NCI-H748 (cell line): ENCODE results near the gene FABP7.

Source experiments
- DNase-seq: peaks from one replicate; lab custom pipeline; 2025; ENCODE audit not compliant: unreplicated experiment; lab: John Stamatoyannopoulos, UW

The FABP7 gene

DNA sequence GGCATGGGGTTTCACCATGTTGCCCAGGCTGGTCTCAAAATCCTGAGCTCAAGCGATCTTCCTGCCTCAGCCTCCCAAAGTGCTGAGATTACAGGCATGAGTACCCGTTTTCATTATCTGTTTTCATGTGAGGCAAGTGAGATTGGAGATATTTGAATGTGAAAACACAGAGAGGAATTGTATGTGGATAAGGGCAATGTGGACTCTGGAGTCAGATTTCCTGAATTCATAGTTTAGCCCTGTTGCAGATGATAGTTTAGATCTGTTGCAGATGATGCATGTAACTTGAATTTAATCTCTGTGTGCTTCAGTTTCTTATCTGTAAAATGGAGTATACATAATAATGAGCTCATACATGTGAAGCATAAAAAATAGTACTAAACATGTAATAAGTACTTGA lies 13.2 kb downstream of the FABP7 start:
- no peak for DNase-seq

DNA sequence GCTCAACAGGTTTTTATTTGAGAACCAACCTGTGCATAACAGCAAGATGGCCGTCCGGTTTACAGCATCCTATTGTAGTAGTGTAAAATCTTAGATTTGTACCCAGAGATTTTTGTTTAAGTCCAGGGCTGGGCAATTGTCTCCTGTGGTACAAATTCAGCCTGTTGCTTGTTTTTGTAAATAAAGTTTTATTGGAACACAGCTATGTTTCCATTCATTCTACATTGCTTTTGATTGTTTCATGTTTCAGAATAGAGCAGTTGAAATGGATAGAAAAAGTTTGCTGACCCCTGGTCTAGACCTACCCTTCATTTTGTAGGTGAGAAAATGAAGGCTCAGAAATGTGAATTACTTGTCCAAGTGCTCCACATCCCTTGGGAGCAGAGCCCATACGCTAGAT lies 18.0 kb downstream of the FABP7 start:
- DNase-seq: no peak

DNA sequence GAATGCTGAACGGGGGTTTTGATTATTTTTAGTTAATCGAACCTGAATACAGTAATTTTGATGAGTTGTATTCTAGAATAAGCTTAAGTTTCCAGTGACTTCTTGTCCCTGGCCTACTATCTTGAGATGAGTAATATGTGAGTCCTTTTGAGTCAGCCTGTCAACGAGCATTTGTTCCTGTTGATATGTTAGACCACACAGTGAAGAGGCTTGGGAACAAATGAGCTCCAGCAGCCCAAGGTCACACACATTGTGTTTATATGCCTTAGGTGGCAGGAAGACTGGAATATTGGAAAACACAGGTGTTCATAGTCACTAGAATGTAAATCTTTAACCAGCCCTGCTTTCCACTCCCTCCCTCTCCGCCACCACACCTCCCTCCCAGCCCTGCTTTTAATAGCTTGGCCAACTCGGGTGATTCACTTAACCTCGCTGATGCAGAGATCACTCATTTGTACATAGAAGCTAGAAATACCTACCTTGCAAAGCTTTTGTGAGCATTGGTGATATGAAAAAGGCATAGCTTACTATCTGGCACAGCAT lies 18.7 kb downstream of the FABP7 start:
- peak; percentile 42 for DNase-seq

DNA sequence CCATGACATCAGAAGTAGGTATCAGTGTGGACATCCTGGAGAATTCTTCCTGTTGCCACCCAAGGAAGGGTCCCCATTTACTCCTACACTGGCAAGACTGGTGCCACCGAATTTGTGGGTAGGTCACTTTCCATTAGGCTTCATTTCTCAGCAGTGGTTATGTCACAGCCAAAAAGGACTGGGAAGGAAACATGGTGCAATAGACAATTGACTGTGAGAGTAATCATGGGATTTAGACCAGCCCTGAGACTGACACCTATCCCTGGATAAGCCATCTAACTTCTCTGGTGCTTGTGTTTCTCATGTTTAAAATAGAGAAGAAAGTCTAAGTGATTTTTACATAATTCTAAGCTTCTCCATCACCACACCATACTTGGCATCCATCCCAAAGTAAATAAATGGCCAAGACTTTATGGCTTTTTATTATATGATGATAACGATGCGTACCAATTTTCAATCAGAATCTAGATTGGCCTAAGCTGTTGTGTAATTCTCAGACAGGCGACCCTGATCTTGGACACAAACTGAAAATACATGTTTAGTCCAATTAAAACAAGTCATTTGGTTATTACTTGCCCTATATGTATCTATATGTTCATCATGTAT lies 19.7 kb downstream of the FABP7 start:
- no peak for DNase-seq

DNA sequence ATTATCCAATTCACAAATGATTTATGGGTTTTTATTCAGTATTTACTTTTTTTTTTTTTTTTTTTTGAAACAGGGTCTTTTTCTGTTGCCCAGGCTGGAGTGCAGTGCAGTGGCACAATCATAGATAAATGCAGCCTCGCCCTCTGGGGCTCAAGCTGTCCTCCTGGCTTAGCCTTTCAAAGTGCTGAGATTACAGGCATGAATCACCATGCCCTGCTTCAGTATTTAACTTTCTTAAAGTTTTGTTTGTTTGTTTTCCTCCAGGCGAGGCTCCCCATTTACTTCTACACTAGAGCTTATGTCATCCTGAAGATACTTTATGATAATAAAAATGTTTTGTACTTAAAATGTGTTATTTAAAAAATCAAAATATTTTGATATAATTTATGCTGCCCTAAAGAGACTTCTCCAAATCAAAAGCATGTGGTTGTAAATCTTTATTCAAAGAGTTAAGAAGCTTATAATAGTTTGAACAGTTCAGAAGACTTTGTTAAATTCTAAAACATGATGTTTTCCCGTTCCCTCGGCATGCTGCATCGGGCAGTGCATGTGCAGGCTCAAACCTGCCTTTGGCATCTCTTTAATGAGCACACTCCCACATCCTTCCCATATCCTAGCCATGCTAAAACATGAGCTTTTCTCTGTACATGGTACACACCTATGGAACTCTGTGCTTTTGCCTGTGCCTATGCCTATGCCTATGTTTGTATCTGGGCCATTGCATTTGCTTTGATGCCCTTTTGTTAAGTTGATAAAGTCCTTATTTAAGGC lies 20.6 kb downstream of the FABP7 start:
- DNase-seq: no peak

DNA sequence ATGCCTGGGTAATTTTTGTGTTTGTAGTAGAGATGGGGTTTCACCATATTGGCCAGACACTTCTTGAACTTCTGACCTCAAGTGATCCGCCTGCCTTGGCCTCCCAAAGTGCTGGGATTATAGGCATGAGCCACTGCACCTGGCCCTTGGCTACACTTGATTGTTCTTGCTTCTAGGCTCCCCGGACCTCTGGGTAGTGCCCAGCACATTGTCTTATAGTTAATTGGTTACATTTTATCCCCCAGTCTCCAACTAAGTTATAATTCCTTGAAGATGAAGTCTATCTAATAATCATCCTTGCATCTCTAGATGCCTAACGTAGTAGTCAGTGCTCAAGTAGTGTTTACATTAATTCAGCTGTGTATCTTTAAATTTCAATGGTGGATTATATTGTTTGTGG lies 21.4 kb downstream of the FABP7 start:
- no peak for DNase-seq

DNA sequence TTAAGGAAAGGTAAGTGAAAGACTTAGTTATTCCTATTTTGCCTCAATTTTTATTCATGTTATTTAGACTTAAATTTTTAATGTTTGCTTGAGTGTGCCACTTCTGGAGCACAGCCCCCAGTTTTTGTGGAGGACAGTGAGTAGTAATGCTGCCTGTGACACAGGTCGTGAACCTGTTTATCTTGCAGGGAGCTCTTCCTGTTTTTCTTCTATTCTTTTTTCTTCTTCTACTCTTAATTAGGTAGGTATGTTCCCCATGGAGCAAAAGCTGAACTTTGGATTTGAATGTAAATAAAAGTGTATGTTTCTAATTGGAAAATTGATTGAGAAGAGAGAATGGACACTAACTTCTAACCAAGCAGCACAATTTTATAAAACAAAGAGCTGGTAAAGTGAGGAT lies 21.9 kb downstream of the FABP7 start:
- DNase-seq: no peak

DNA sequence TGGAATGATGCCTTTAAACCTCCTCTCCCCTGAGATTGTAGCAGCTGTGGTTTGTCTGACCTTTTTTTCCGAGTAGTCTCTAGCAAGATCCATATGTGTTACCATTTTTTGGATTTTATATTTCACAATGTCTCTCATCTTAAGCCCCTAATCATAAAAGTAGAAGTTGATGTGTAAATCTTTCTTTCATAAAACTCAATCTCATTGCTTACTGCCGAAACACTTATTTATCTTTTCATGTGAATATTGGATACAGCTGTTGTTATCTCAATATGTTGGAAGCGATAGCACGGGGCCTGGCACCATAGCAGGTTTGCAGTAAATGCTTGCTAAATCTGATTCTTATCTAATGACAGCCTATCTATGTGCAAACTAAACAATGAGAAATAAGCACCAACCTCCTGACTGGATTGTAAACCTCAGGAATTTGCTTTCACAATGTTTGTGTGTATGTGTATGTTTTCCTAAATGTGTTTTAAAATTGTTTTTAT lies 23.7 kb downstream of the FABP7 start:
- DNase-seq: no peak

DNA sequence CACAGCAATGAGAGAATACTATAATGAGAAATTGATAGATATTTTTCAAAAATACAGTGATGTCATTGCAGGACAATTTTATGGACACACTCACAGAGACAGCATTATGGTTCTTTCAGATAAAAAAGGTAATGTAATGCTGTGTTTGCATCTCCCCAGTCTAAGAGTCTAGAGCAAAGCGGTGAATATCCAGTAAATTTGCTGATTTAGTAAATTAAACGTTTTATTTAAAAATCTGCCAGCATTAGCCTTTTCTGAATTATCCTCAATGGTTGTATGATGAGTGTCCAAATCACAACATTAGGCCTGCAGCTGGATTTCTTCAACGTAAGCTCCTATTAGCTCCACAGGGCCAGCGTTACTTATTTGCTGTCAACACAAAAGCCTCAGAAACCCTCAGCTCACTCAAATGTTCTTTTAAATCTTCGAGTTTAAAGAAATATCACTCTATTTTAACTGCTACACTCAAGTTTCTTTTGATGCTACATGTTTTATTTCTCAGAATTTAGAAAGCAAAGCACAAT lies 25.5 kb downstream of the FABP7 start:
- DNase-seq: no peak

DNA sequence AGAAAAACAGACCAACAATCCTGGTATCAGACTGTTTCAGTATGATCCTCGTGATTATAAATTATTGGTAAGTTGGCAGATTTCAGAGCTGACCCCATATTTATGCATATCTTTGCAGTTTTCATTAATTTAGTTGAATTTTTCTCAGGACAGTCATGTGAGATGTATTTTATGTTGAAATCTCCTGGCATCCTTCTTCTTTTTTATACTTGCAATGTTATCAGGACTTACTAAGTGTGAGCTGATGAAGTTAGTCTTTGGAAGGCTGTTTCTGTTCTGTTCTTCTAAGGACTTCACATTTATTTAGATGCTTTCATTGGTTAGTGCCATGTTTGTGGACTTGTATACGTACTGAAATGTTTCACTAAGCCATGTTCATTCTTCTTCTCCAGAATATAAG lies 26.8 kb downstream of the FABP7 start:
- no peak for DNase-seq

DNA sequence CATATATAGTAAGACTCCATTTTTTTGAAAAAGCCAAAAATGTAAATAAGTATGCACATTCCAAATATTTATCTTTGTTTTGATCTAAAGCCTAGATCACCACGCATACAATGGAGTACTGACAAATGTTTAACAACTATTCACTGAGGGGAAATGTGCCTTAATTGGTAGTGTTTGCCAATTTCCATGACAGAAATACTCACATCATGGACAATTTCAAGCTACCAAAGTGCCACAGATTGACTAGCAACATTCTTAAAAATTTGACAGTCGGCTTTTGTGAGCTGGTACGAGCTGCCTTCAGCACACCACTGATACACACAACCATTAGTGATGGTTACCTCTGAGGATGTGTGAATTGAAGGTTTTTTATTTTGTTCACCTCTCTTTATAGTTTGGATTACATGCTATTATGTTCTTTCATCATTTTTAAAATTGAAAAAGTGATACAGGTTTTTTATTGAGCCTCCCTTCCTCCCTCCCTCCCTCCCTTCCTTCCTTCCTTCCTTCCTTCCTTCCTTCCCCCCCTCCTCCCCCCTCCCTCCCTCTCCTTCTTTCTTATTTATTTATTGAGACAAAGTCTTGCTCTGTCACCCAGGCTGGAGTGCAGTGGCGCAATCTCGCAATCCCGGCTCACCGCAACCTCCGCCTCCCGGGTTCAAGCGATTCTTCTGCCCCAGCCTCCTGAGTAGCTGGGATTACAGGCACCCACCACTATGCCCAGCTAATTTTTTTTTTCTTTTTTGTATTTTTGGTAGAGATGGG lies 28.8 kb downstream of the FABP7 start:
- no peak for DNase-seq

DNA sequence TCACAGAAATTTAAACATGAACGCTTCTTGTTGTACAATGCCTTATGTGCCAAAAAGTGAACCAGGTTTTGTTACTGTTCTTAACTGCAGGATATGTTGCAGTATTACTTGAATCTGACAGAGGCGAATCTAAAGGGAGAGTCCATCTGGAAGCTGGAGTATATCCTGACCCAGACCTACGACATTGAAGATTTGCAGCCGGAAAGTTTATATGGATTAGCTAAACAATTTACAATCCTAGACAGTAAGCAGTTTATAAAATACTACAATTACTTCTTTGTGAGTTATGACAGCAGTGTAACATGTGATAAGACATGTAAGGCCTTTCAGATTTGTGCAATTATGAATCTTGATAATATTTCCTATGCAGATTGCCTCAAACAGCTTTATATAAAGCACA lies 29.5 kb downstream of the FABP7 start:
- no peak for DNase-seq

DNA sequence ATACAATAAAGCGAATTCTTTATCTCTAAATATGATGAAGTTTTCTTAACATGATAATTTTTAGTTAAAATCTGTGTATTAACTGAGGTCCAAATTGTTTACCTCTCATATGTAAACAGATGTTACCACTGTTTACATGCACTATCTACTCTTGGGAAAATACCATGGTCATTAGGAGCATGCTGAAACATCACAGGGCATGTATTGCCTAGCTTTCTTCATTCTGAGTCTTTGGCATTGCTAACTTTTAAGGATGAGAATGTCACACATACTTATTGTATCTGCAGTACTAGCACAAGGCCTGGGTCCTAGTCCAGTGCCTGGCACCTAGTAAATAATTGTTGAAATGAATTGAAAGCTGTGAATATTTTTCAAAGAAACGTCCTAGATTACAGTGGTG lies 30.2 kb downstream of the FABP7 start:
- no peak for DNase-seq

DNA sequence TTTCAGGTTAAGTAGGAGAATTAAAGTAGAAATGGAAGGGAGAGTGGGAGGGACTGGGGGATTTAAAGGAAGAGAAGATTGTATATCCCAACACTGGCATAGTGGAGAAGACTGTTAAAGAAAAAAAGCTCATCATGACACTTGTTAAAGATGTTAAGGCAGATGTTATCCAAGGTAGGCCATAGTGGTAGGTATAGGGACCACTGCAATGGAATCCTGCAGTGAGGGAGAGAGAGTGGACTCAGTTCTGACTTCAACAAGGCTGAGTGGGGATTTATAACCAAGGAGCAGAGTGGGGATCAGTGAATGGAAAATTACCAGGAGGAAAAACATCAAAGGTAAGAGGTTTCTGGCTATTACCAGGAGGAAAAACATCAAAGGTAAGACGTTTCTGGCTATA lies 30.7 kb downstream of the FABP7 start:
- no peak for DNase-seq

DNA sequence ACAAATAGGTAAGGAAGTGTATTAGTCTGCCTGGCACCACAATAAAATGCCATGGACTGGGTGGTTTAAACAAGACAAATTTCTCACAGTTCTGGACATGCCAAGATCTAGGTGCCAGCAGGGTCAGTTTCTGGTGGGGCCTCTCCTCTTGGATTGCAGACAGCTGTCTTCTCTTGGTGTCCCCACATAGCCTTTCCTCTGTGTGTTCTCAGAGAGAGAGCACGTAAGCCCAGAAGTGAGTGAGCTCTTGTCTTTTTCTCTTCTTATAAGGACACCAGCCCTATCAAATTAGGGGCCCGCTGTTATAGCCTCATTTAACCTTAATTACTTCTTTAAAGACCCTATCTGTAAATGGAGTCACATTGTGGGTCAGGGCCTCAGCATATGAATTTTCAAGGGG lies 37.8 kb downstream of the FABP7 start:
- DNase-seq: peak; percentile 38

DNA sequence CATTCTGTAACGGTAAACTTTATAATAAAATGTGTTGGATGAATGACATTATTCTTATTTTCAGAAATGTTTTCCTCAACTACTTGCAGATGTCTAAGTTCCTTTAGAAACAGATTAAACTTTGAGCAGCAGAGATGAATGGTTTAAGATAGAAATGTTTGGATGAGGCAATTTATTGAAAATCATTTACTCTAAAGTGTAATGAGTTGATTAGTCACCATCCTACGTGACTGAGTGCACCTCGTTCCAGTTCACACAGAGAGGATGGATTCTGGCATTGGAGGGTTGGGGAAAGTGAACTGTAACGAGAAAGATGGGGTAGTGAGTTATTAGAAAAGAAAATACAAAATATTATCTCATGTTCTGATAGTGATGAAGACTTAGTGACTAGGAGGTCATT lies 38.2 kb downstream of the FABP7 start:
- DNase-seq: peak; percentile 68

DNA sequence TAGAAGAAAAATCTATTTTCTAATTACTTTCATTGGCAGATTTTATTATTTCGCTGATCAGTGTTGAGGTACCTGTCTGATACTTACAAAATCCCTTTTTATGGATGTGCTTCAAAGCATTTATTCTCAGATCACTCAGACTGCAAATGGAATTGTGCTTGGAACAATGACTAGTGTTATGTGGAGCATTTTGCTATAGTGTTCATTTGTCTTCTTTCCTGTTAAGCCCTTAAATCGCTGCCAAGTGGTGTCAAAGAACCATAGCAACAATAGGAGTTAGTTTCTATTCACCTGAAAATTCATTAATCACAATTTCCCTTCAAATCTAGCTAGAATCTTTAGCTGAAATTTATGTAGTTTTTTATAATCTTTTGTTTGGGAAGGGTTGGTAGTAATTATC lies 39.4 kb downstream of the FABP7 start:
- DNase-seq: peak; percentile 91

DNA sequence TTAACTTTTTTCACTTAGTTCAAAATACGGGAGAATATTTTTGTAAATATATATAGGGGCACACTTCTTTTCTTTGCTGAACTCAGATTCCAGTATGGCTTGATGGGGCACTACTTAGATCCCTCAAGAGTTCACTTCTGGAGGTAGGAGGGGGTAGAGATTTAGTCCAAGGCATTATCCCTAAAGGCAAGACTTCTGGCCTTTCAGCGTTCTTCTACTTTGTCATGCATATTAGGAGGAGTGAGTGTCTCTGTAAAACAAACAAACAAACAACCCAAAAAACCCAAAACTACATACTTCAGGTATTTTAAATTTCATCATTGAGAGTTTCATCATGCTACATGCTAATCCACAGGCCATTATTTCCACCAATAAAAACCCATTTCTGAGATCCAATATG lies 41.6 kb downstream of the FABP7 start:
- no peak for DNase-seq

DNA sequence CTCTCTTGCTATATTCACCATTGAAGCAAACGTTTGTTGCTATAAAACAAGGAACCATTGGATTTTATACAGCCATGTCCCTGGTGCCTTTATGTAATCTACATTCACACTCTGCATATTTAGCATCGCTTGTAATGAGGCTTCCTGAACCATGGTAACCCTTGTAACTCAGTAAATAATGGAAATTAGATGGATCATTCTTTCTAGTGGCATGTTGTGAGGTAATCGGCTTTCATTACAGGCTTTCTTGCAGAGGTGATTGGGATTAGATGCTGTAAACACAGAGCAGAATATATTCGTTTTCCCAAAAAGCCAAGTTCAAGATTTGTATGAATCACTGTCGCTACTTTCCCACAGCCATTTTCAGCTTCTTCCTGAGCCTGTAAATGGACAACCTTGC lies 45.6 kb downstream of the FABP7 start:
- DNase-seq: peak; percentile 87

DNA sequence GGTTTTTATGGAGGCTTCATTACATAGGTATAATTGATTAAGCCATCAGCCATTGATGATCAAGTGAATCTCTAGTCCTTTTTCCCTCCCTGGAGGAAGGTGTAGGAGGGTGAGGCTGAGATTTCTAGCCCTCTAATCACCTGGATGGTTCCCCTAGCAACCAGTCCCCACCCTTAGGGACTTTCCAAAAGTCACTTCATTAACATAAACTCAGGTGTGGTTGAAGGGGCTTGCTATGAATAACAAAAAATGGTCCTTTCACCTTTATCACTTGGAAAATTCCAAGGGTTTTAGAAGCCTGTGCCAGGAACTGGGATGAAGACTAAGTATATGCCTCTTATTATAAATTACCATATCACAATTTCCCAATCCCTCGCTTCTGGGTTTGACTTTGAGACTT lies 49.9 kb downstream of the FABP7 start:
- peak; percentile 51 for DNase-seq

DNA sequence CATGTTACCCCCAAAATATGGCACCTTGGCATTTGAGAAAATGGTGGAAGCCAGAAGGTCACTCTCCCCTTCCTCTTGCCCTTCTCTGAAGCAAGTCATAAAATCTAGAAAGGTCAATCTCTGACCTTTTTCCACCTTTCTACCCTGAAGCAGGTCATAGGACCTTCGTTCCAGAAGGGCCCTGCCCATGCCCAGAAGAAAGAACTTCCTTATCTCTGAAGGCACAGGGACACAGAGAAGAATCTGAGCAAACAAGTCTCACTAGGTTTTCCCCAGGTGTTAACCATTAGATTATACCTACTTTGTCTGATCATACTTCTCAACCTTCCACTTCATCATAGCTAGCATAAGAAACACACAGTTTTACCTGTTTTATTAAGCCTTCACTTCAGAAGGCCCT lies 52.0 kb downstream of the FABP7 start:
- no peak for DNase-seq

DNA sequence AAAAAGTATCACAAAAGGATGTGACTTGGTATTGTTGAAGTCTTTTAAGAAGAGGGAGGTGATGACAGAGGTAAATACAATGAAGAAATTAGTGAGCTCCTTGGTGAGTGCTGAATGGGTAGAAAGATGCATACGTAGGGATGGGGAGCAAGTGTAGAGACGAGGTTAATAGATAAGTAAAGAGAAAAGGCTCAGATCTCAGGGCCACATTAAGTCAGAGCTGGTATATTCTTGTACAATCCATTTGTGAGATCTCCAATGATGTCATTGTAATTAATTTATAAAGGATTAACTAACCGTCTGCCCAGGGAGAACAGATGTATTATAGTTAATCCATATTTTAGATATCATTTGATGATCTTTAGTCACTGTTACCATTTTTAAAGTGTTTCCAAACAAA lies 52.9 kb downstream of the FABP7 start:
- DNase-seq: no peak
